CD4-positive, CD25-positive, alpha-beta regulatory T cell (primary cell): Measurements from ENCODE around the gene RABGAP1L. TPM values are rescaled to one million over a fixed set of nuclear protein-coding genes. Genes with fewer than 3 reads are reported as not detected.
A peak's percentile ranks its signal among the peaks of the same experiment; 100 is the strongest.

ENCODE experiments used
- ATAC-seq, 2 donors: fragments of 150-1000 bp; cut with Tn5 transposase; one replicate each; pipeline ENCODE4 v1.10.0; 2021; ENCODE audit warnings: low read depth in 2 of 2, moderate number of reproducible peaks in 2 of 2, moderate library complexity in 1 of 2
- DNase-seq, 3 donors: peaks; one replicate each; pipeline versions ENCODE4 v3.0.0 to v3.0.0-alpha.2; 2012 to 2022; ENCODE audit warnings: mixed read lengths in 1 of 3
- H3K27ac ChIP-seq: one replicate; pipeline ENCODE4 v1.7.0; 2013; ENCODE audit warnings: mild to moderate bottlenecking, low read length; ENCODE audit not compliant: insufficient read depth, poor library complexity, severe bottlenecking
- H3K27me3 ChIP-seq: one replicate; pipeline ENCODE4 v1.7.0; 2013; ENCODE audit warnings: low read length; ENCODE audit not compliant: control insufficient read depth, insufficient read depth
- H3K36me3 ChIP-seq: one replicate; pipeline ENCODE4 v1.7.0; 2013; ENCODE audit warnings: mild to moderate bottlenecking, low read length, moderate library complexity; ENCODE audit not compliant: control insufficient read depth, insufficient read depth
- H3K4me1 ChIP-seq: 2 replicates; pipeline ENCODE4 v1.7.0; 2013; ENCODE audit warnings: mild to moderate bottlenecking, low read length; ENCODE audit not compliant: insufficient read depth, control insufficient read depth, poor library complexity, severe bottlenecking
- H3K4me3 ChIP-seq: one replicate; pipeline ENCODE4 v1.7.0; 2013; ENCODE audit warnings: low read depth, mild to moderate bottlenecking, low read length, moderate library complexity
- H3K9me3 ChIP-seq, 2 experiments: 1 replicate in 1 of 2; 2 replicates in 1 of 2; pipeline ENCODE4 v1.7.0; 2013; ENCODE audit warnings: low read length in 2 of 2, mild to moderate bottlenecking in 1 of 2, moderate library complexity in 1 of 2; ENCODE audit not compliant: control insufficient read depth in 2 of 2
- H3K27ac Mint-ChIP-seq, 3 donors: one replicate each; pipeline ENCODE4 v1.8.0; 2020 to 2022; ENCODE audit warnings: mild to moderate bottlenecking in 3 of 3, mixed read lengths in 3 of 3, moderate library complexity in 2 of 3
- H3K27me3 Mint-ChIP-seq: one replicate; pipeline ENCODE4 v1.8.0; 2022; ENCODE audit warnings: mild to moderate bottlenecking, mixed read lengths
- H3K36me3 Mint-ChIP-seq: one replicate; pipeline ENCODE4 v1.8.0; 2020; ENCODE audit warnings: mixed read lengths
- H3K4me1 Mint-ChIP-seq, 4 donors: one replicate each; pipeline ENCODE4 v1.8.0; 2020 to 2022; ENCODE audit warnings: mixed read lengths in 4 of 4, mild to moderate bottlenecking in 1 of 4
- H3K4me3 Mint-ChIP-seq, 4 donors: one replicate each; pipeline ENCODE4 v1.8.0; 2020 to 2022; ENCODE audit warnings: mild to moderate bottlenecking in 4 of 4, mixed read lengths in 4 of 4, moderate library complexity in 3 of 4
- H3K9me3 Mint-ChIP-seq, 7 donors: one replicate each; pipeline ENCODE4 v1.8.0; 2020 to 2022; ENCODE audit warnings: mixed read lengths in 7 of 7, mild to moderate bottlenecking in 3 of 7, moderate library complexity in 2 of 7
- polyA plus RNA-seq, 4 donors: library from polyadenylated mRNA; unstranded; fragments of 300-500 nt; fragmentation: Illumina TruSeq; gene quantifications; one replicate each; pipeline ENCODE4 v1.2.3, GENCODE V29; 2021
- total RNA-seq: library from RNA; stranded (reverse); gene quantifications from one replicate; pipeline ENCODE4 v1.2.3, GENCODE V29; 2022

Gene RABGAP1L
- total and polyA plus RNA-seq, 5 donors from 2014 or later = 69.7 to 118 (median 84.9) TPM

DNA sequence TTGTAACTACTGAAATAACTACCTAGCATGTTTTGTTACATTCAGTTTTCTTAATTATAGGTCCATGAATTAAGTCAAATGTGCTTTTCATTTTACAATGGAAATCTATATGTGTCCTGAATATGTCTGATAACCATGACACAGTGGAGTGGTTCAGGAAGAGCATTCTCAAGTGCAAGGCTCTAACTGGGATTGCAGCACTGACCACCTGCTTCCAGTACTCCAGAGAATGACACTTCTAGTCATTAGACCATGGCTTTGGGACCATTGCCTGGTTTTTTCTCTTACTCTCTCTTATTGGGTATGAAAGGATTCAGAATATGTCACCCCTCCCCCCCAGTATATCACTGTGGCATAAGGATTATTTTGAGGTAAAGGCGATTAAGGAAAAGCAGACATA is 635.5 kb downstream of the RABGAP1L start:
- no peaks in the 10 kb centered on the region for H3K27me3 ChIP-seq
- DNase-seq (no peak), ATAC-seq (no peak)
- no peaks in the 10 kb centered on the region for H3K36me3 Mint-ChIP-seq
- peaks cover 6% of the 10 kb centered on the region in 4 donors for H3K4me1 Mint-ChIP-seq
- no peaks in the 10 kb centered on the region for H3K9me3 ChIP-seq
- H3K36me3 ChIP-seq = no peaks in the 10 kb centered on the region
- no peak overlapping the region for H3K27ac ChIP-seq
- H3K4me3 Mint-ChIP-seq = no peak overlapping the region
- H3K9me3 Mint-ChIP-seq = no peaks in the 10 kb centered on the region
- no peaks in the 10 kb centered on the region for H3K27me3 Mint-ChIP-seq
- no peaks in the 10 kb centered on the region for H3K4me1 ChIP-seq
- H3K27ac Mint-ChIP-seq = peak overlapping the region in 2 of 3 donors; percentile 43 to 50
- no peak overlapping the region for H3K4me3 ChIP-seq

DNA sequence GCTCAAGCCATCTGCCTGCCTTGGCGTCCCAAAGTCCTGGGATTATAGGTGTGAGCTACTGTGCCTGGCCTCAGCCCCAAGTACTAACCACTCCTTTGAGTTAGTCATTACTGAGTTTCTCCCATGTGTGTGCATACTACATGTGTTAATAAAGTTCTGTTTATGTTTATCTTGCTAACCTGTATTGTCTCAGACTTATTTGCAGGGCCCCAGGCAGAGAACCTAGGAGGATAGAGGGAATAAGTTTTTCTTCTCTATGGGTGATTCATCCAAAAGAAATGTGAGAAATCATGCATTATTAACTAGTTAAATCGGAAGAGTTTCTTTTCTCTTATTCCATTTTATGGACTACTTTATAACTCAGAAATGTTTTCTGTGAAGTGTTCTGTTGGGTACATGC is 636.5 kb downstream of the RABGAP1L start:
- no peaks in the 10 kb centered on the region for H3K9me3 ChIP-seq
- H3K4me3 Mint-ChIP-seq = no peak overlapping the region
- DNase-seq = no peak
- peaks cover 4% of the 10 kb centered on the region for H3K4me1 ChIP-seq
- no peak for ATAC-seq
- H3K36me3 ChIP-seq = no peaks in the 10 kb centered on the region
- no peaks in the 10 kb centered on the region for H3K27me3 Mint-ChIP-seq
- H3K4me3 ChIP-seq = no peak overlapping the region
- no peaks in the 10 kb centered on the region for H3K9me3 Mint-ChIP-seq
- peaks cover 6% of the 10 kb centered on the region in 4 donors for H3K4me1 Mint-ChIP-seq
- H3K36me3 Mint-ChIP-seq = no peaks in the 10 kb centered on the region
- no peak overlapping the region for H3K27ac ChIP-seq
- H3K27me3 ChIP-seq = no peaks in the 10 kb centered on the region
- peak overlapping the region in 2 of 3 donors; percentile 50 to 52 for H3K27ac Mint-ChIP-seq

DNA sequence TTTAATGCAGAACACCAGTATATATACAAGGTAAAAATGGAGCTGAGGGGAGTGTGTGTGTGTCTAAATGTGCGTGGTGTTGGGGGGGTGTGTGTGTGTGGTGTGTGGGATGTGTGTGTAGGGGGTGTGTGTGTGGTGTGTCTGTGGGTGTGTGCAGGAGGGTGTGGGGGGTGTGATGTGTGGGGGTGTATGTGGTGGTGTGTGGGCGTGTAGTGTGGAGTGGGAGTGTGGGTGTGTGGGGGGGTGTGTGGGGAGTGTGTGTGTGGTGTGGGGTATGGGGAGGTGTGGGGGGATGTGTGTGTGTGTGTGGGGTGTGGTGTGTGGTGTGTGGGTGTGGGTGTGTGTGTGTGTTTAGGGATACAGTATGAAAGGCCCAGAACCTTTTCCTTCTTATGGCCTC is 638.1 kb downstream of the RABGAP1L start:
- Histone ChIP-seq H3K4me3 (no peak overlapping the region), H3K9me3 (no peaks in the 10 kb centered on the region), H3K27me3 (no peaks in the 10 kb centered on the region), H3K4me1 (peaks cover 9% of the 10 kb centered on the region), H3K36me3 (no peaks in the 10 kb centered on the region), H3K27ac (no peak overlapping the region)
- H3K36me3 Mint-ChIP-seq = no peaks in the 10 kb centered on the region
- ATAC-seq (no peak), DNase-seq (no peak)
- H3K4me3 Mint-ChIP-seq = no peak overlapping the region
- peaks cover 0 to 7% (median 4%) of the 10 kb centered on the region in 4 donors for H3K4me1 Mint-ChIP-seq
- peak overlapping the region in 1 of 3 donors; percentile 12 for H3K27ac Mint-ChIP-seq
- H3K9me3 Mint-ChIP-seq = no peaks in the 10 kb centered on the region
- H3K27me3 Mint-ChIP-seq = no peaks in the 10 kb centered on the region

DNA sequence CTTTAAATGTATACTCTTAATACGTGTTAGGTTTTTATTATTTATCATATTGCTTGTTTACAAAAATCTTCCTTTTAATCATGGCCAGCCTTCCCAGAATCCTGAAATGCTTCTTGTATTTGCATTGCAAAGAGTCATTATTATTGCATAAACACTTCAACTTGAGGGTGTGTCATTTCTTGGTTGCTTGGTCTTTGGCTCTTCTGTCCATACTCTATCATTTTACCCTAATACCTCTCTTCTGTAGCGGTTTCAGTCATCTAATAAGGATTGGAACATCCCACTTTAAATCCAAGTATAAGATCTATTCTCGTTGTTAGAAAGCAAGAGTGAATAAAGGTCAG is 639.8 kb downstream of the RABGAP1L start:
- H3K9me3 Mint-ChIP-seq = no peaks in the 10 kb centered on the region
- H3K4me3 Mint-ChIP-seq = no peak overlapping the region
- DNase-seq (no peak), ATAC-seq (no peak)
- H3K27me3 ChIP-seq = no peaks in the 10 kb centered on the region
- H3K4me3 ChIP-seq = peak overlapping the region; percentile 99
- H3K27me3 Mint-ChIP-seq = no peaks in the 10 kb centered on the region
- H3K36me3 Mint-ChIP-seq = no peaks in the 10 kb centered on the region
- H3K27ac ChIP-seq = peak overlapping the region; percentile 67
- no peaks in the 10 kb centered on the region for H3K9me3 ChIP-seq
- no peaks in the 10 kb centered on the region for H3K36me3 ChIP-seq
- peaks cover 0 to 16% (median 9%) of the 10 kb centered on the region in 4 donors for H3K4me1 Mint-ChIP-seq
- peaks cover 13% of the 10 kb centered on the region for H3K4me1 ChIP-seq
- H3K27ac Mint-ChIP-seq = no peak overlapping the region

DNA sequence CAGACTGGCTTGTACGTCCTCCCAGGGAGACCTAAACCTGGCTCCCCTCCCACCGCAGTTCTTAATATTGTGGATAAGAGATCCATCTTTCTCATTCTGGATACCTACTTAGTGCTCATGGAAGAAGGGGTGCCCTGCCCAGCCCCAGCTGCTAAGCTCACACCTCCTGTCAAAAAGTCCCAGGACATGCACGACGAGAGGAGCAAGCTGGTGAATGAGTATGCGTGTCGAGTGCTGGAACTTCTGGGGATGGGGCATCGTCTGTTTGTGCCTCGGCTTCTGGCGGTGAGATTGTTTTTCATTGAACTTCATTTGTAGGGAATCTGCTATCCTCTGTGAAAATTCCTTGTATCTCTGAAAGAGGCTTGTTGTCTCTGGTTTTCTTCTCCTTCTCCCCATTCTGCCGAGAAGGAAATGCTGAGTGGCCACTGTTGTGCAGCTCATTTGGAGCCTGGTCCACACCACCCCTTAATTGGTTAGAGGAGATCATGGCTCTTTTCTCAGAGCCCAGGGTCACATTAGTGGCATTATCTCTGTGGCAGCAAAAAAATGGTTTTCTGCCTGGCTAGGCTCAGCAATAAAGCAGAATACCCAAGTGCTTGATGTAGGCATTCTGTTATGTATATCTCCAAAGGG is 641.0 kb downstream of the RABGAP1L start:
- Histone ChIP-seq H3K4me1 (peaks cover 13% of the 10 kb centered on the region), H3K4me3 (peak overlapping the region; percentile 99), H3K9me3 (no peaks in the 10 kb centered on the region), H3K27ac (peak overlapping the region; percentile 67), H3K36me3 (no peaks in the 10 kb centered on the region), H3K27me3 (no peaks in the 10 kb centered on the region)
- Mint-ChIP-seq H3K9me3 (no peaks in the 10 kb centered on the region), H3K4me3 (no peak overlapping the region), H3K36me3 (no peaks in the 10 kb centered on the region), H3K4me1 (peaks cover 3 to 16% (median 9%) of the 10 kb centered on the region in 4 donors), H3K27ac (no peak overlapping the region), H3K27me3 (no peaks in the 10 kb centered on the region)
- DNase-seq (peak in 1 of 3 donors; percentile 16), ATAC-seq (no peak)

DNA sequence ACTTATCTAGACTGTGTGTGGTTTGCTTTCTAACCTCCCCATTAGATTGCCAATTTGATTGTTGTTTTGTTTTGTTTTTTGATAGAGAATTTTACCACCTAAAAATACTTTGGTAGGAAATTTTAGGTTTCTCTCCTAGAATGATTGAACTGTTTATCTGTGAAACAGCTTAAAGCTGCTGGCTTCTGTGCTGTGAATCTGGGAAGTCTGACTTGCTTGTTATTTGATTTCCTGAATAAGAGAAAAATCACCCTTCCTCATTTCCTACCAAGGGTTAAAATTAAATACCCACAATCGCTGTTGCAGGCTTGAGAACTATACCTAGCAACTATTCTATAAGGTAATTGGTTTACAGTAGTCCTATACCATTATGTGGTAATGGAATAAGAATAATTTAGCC is 641.6 kb downstream of the RABGAP1L start:
- Mint-ChIP-seq H3K4me1 (peaks cover 3 to 16% (median 9%) of the 10 kb centered on the region in 4 donors), H3K9me3 (no peaks in the 10 kb centered on the region), H3K36me3 (peaks cover 1% of the 10 kb centered on the region), H3K27me3 (no peaks in the 10 kb centered on the region), H3K4me3 (no peak overlapping the region), H3K27ac (no peak overlapping the region)
- H3K4me3 ChIP-seq = peak overlapping the region; percentile 99
- no peak overlapping the region for H3K27ac ChIP-seq
- H3K4me1 ChIP-seq = peaks cover 13% of the 10 kb centered on the region
- H3K9me3 ChIP-seq = no peaks in the 10 kb centered on the region
- ATAC-seq = no peak
- DNase-seq = no peak
- no peaks in the 10 kb centered on the region for H3K36me3 ChIP-seq
- no peaks in the 10 kb centered on the region for H3K27me3 ChIP-seq

DNA sequence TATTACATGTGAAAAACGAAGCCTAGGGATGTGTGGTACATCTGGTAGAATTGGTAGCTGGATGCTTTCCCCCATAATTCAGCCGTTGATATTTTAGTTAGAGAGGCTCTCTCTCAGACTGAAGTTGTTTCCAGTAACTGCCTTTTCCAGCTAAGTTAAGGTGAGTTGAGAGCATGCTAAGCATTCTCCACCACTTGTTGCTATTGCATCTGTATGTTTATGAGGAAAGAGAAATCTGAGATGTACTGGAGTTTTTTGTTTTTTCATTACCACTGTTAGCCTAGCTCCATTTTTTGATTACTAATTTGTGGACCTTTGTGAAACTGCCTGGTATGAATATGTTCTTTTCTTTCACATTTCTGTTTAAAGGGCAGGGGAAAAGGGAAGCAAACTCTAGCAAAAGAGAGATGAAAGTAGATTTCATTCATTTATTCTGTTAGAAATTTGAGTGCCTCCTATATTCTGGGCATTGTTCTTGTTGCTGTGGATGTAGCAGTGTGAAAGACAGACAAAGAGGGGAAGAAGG is 650.5 kb downstream of the RABGAP1L start:
- no peak overlapping the region for H3K27ac Mint-ChIP-seq
- no peaks in the 10 kb centered on the region for H3K27me3 ChIP-seq

DNA sequence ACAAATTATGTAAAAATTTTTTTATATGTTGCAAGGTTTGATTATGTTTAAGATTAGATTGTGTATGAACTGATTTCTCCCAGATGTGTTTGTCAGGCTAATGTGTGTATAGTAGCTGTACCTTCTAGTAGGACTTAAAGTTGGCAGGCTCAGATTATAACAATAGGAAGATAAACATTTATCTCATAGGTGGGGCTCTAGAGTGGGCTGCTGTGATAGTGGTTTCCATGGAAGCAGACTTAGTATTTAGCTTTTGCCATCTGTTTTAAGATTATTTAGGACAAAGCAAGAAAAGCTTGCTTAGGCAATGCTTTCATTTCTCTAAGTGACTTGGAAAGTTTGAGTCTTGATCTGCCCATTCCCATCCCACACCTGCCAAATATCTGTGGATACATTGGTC is 652.7 kb downstream of the RABGAP1L start:
- Mint-ChIP-seq H3K4me1 (peaks cover 7 to 23% (median 17%) of the 10 kb centered on the region in 4 donors), H3K27me3 (no peaks in the 10 kb centered on the region)

More for the DNA sequence above, 650.5 kb downstream of the RABGAP1L start:
- Mint-ChIP-seq H3K9me3 (no peaks in the 10 kb centered on the region), H3K27me3 (no peaks in the 10 kb centered on the region), H3K36me3 (peaks cover 17% of the 10 kb centered on the region), H3K4me1 (peaks cover 4 to 23% (median 14%) of the 10 kb centered on the region in 4 donors), H3K4me3 (no peak overlapping the region)
- DNase-seq = no peak
- no peak for ATAC-seq
- Histone ChIP-seq H3K4me1 (no peaks in the 10 kb centered on the region), H3K4me3 (no peak overlapping the region), H3K27ac (no peak overlapping the region), H3K9me3 (no peaks in the 10 kb centered on the region), H3K36me3 (peaks cover 6% of the 10 kb centered on the region)

More for the DNA sequence above, 652.7 kb downstream of the RABGAP1L start:
- Mint-ChIP-seq H3K36me3 (peaks cover 13% of the 10 kb centered on the region), H3K9me3 (no peaks in the 10 kb centered on the region), H3K4me3 (no peak overlapping the region), H3K27ac (peak overlapping the region in 1 of 3 donors; percentile 77)
- no peak overlapping the region for H3K4me3 ChIP-seq
- DNase-seq (no peak), ATAC-seq (no peak)
- H3K9me3 ChIP-seq = no peaks in the 10 kb centered on the region
- no peak overlapping the region for H3K27ac ChIP-seq
- H3K27me3 ChIP-seq = no peaks in the 10 kb centered on the region
- peaks cover 6% of the 10 kb centered on the region for H3K36me3 ChIP-seq
- H3K4me1 ChIP-seq = no peaks in the 10 kb centered on the region
